ENCODE measurements around the gene CCDC14. TPM values are rescaled to one million over a fixed set of nuclear protein-coding genes. Genes with fewer than 3 reads are reported as not detected.
A peak's percentile ranks its signal among the peaks of the same experiment; 100 is the strongest.
"Not testable (repeated sequence)": the region's sequence is repeated elsewhere in the genome, so short reads cannot be mapped to it uniquely, and the experiment has no call there.

Gene CCDC14
- total and polyA plus RNA-seq, 7 experiments from 2014 or later: 5.3 to 48.1 (median 32.0) TPM

GRCh38 chr3:123967260-123967659, 6.2 kb upstream of the CCDC14 start:
- H3K4me1 ChIP-seq (ENCODE audit: control insufficient read depth in 2 of 2, insufficient read depth in 2 of 2, low read length in 2 of 2); H3K27me3 ChIP-seq (ENCODE audit: control insufficient read depth in 2 of 2, insufficient read depth in 2 of 2, low read length in 2 of 2); POLR2A ChIA-PET; H3K36me3 ChIP-seq (ENCODE audit: control insufficient read depth in 2 of 3, insufficient read depth in 3 of 3, low read length in 3 of 3); H3K27ac Mint-ChIP-seq; H3K4me1 Mint-ChIP-seq; H3K4me3 Mint-ChIP-seq; DNase-seq; H3K36me3 Mint-ChIP-seq; H3K9me3 ChIP-seq (ENCODE audit: control insufficient read depth in 2 of 3, low read length in 3 of 3); H3K4me3 ChIP-seq (ENCODE audit: low read length); CTCF ChIA-PET; H3K9me3 Mint-ChIP-seq; H3K27ac ChIP-seq (ENCODE audit: low read depth, low read length); ATAC-seq: not testable (repeated sequence)
- intact Hi-C loops (cut with micrococcal nuclease): loop anchor here in 1 of 2 donors (10.0 kb wide), 1 partner anchor 1582 kb away; the partner anchor contains the start of genes FAM162A and MIX23
- H3K27me3 Mint-ChIP-seq: peaks cover 13 to 68% (median 25%) of the 10 kb centered on the region in 5 donors

DNA sequence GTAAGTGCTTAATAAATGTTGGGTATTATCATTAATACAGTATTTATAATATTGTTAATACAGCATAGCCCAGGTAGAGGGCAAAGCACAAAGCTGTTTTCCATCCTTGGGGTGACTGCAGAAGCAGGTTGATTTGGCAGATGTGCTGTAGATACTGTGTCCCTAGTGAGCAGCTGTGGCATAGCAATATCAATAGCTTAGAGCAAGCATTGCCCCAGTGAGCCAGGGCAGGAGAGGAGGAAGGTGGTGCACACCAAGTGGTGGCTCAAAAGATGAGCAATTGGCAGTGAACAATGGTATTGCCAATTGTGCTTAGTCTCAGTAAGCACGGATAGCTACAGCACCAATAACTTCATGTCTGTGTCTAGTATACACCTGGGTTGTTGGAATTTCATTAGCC, 5.8 kb upstream of the CCDC14 start:
- POLR2A ChIA-PET; H3K27ac ChIP-seq (ENCODE audit: low read depth, low read length); CTCF ChIA-PET; H3K4me1 ChIP-seq (ENCODE audit: control insufficient read depth in 2 of 2, insufficient read depth in 2 of 2, low read length in 2 of 2); H3K9me3 Mint-ChIP-seq; DNase-seq; H3K27me3 ChIP-seq (ENCODE audit: control insufficient read depth in 2 of 2, insufficient read depth in 2 of 2, low read length in 2 of 2); H3K4me3 Mint-ChIP-seq; H3K27ac Mint-ChIP-seq; H3K4me1 Mint-ChIP-seq; H3K36me3 Mint-ChIP-seq; H3K9me3 ChIP-seq (ENCODE audit: control insufficient read depth in 2 of 3, low read length in 3 of 3); H3K36me3 ChIP-seq (ENCODE audit: control insufficient read depth in 2 of 3, insufficient read depth in 3 of 3, low read length in 3 of 3); H3K4me3 ChIP-seq (ENCODE audit: low read length): not testable (repeated sequence)
- intact Hi-C loops (cut with micrococcal nuclease): loop anchor here in 1 of 2 donors (10.0 kb wide), 1 partner anchor 1582 kb away; the partner anchor contains the start of genes FAM162A and MIX23
- peak; percentile 81 for ATAC-seq
- peaks cover 11 to 69% (median 24%) of the 10 kb centered on the region in 5 donors for H3K27me3 Mint-ChIP-seq

- DNase-seq; H3K36me3 Mint-ChIP-seq; H3K27me3 ChIP-seq (ENCODE audit: control insufficient read depth in 2 of 2, insufficient read depth in 2 of 2, low read length in 2 of 2); H3K27ac ChIP-seq (ENCODE audit: low read depth, low read length); CTCF ChIA-PET; H3K4me3 Mint-ChIP-seq; ATAC-seq; H3K36me3 ChIP-seq (ENCODE audit: control insufficient read depth in 2 of 3, insufficient read depth in 3 of 3, low read length in 3 of 3); POLR2A ChIA-PET; H3K9me3 Mint-ChIP-seq; H3K9me3 ChIP-seq (ENCODE audit: control insufficient read depth in 2 of 3, low read length in 3 of 3); H3K4me3 ChIP-seq (ENCODE audit: low read length); H3K4me1 ChIP-seq (ENCODE audit: control insufficient read depth in 2 of 2, insufficient read depth in 2 of 2, low read length in 2 of 2); H3K27ac Mint-ChIP-seq: not testable (repeated sequence)
- intact Hi-C loops (cut with micrococcal nuclease): loop anchor here (5.0 to 10.0 kb wide), 3 partner anchors 377 to 1953 kb away; partner anchors contain the start of genes FAM162A (in 1 of the 2), HACD2 (in 1 of the 2) and MIX23 (in 1 of the 2)
- peaks cover 0 to 15% (median 11%) of the 10 kb centered on the region in 7 donors for H3K4me1 Mint-ChIP-seq
- peaks cover 7 to 61% (median 17%) of the 10 kb centered on the region in 5 donors for H3K27me3 Mint-ChIP-seq
Observed at GRCh38 chr3:123964793-123965192, 3.8 kb upstream of the CCDC14 start.

GRCh38 chr3:123961508-123961856, 453 bp upstream of the CCDC14 start:
- Mint-ChIP-seq H3K4me3 (peak overlapping the region; percentile 93 to 98 (median 96)), H3K27ac (peak overlapping the region; percentile 82 to 96 (median 90)), H3K4me1 (peaks cover 12 to 35% (median 30%) of the 10 kb centered on the region in 7 donors), H3K36me3 (peaks cover 0 to 1% (median 0%) of the 10 kb centered on the region in 5 donors), H3K9me3 (no peaks in the 10 kb centered on the region), H3K27me3 (peaks cover 0 to 34% (median 8%) of the 10 kb centered on the region in 5 donors)
- DNase-seq (no peak), ATAC-seq (no peak)
- Histone ChIP-seq H3K4me1 (ENCODE audit: control insufficient read depth in 2 of 2, insufficient read depth in 2 of 2, low read length in 2 of 2) (peaks cover 0 to 12% of the 10 kb centered on the region in 2 donors), H3K4me3 (ENCODE audit: low read length) (peak overlapping the region; percentile 85), H3K36me3 (ENCODE audit: control insufficient read depth in 2 of 3, insufficient read depth in 3 of 3, low read length in 3 of 3) (peaks cover 0 to 8% (median 0%) of the 10 kb centered on the region in 3 experiments), H3K27me3 (ENCODE audit: control insufficient read depth in 2 of 2, insufficient read depth in 2 of 2, low read length in 2 of 2) (no peaks in the 10 kb centered on the region), H3K27ac (ENCODE audit: low read depth, low read length) (peak overlapping the region; percentile 78), H3K9me3 (ENCODE audit: control insufficient read depth in 2 of 3, low read length in 3 of 3) (no peaks in the 10 kb centered on the region)
- intact Hi-C loops (cut with micrococcal nuclease): loop anchor here (1.0 to 10.0 kb wide), 7 partner anchors 71 to 1956 kb away; partner anchors contain the start of genes HACD2 (in 2 of the 2), FAM162A (in 1 of the 2), KALRN (in 1 of the 2) and MIX23 (in 1 of the 2)
- CTCF ChIA-PET: no interaction called here
- POLR2A ChIA-PET: no interaction called here

DNA sequence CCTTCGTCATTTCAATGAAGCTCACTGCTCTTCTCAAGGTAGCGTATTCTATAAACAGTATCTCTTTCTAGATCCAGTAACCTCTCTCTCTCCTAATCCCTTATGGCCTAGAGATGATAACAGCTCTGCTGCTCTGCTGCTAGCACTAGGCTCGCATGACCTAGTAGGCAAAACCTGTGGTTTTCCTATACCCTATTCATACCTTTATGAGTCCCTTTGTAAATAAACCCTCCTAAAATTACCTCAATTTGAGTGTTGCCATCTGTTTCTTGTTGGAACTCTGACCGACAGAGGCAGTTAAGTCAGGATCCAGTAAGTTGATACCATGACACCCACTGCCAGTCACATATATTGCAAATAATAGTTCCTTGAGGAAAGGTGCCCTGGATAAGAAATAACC, 7.3 kb downstream of the CCDC14 start:
- Mint-ChIP-seq H3K36me3 (peaks cover 0 to 45% (median 19%) of the 10 kb centered on the region in 5 donors), H3K4me1 (peaks cover 3 to 11% (median 10%) of the 10 kb centered on the region in 7 donors), H3K27ac (no peak overlapping the region), H3K4me3 (no peak overlapping the region), H3K27me3 (no peaks in the 10 kb centered on the region), H3K9me3 (no peaks in the 10 kb centered on the region)
- ChIA-PET POLR2A (no interaction called here), CTCF (no interaction called here)
- no peak for DNase-seq
- intact Hi-C loops (cut with micrococcal nuclease): no loop called here
- H3K27ac ChIP-seq (ENCODE audit: low read depth, low read length): no peak overlapping the region
- H3K4me1 ChIP-seq (ENCODE audit: control insufficient read depth in 2 of 2, insufficient read depth in 2 of 2, low read length in 2 of 2): peaks cover 0 to 2% of the 10 kb centered on the region in 2 donors
- H3K4me3 ChIP-seq (ENCODE audit: low read length): no peak overlapping the region
- no peak for ATAC-seq
- no peaks in the 10 kb centered on the region for H3K27me3 ChIP-seq (ENCODE audit: control insufficient read depth in 2 of 2, insufficient read depth in 2 of 2, low read length in 2 of 2)
- H3K36me3 ChIP-seq (ENCODE audit: control insufficient read depth in 2 of 3, insufficient read depth in 3 of 3, low read length in 3 of 3): peaks cover 0 to 18% (median 0%) of the 10 kb centered on the region in 3 experiments
- H3K9me3 ChIP-seq (ENCODE audit: control insufficient read depth in 2 of 3, low read length in 3 of 3): no peaks in the 10 kb centered on the region

- ATAC-seq: no peak
- ChIA-PET POLR2A (no interaction called here), CTCF (no interaction called here)
- no peak overlapping the region for H3K27ac ChIP-seq (ENCODE audit: low read depth, low read length)
- peaks cover 0 to 50% (median 21%) of the 10 kb centered on the region in 5 donors for H3K36me3 Mint-ChIP-seq
- H3K4me3 ChIP-seq (ENCODE audit: low read length): no peak overlapping the region
- DNase-seq: no peak
- no peaks in the 10 kb centered on the region for H3K4me1 ChIP-seq (ENCODE audit: control insufficient read depth in 2 of 2, insufficient read depth in 2 of 2, low read length in 2 of 2)
- peaks cover 0 to 22% (median 0%) of the 10 kb centered on the region in 3 experiments for H3K36me3 ChIP-seq (ENCODE audit: control insufficient read depth in 2 of 3, insufficient read depth in 3 of 3, low read length in 3 of 3)
- H3K9me3 Mint-ChIP-seq: no peaks in the 10 kb centered on the region
- intact Hi-C loops (cut with micrococcal nuclease): no loop called here
- H3K9me3 ChIP-seq (ENCODE audit: control insufficient read depth in 2 of 3, low read length in 3 of 3): no peaks in the 10 kb centered on the region
- H3K27me3 ChIP-seq (ENCODE audit: control insufficient read depth in 2 of 2, insufficient read depth in 2 of 2, low read length in 2 of 2): no peaks in the 10 kb centered on the region
- H3K27me3 Mint-ChIP-seq: no peaks in the 10 kb centered on the region
- no peak overlapping the region for H3K4me3 Mint-ChIP-seq
- H3K4me1 Mint-ChIP-seq: peaks cover 0 to 3% (median 3%) of the 10 kb centered on the region in 7 donors
- no peak overlapping the region for H3K27ac Mint-ChIP-seq
Observed at GRCh38 chr3:123952844-123953520, 8.0 kb downstream of the CCDC14 start.

Data from naive thymus-derived CD4-positive, alpha-beta T cell (primary cell).